ENCODE results near the gene ITGB3.
"Not testable (repeated sequence)": the region's sequence is repeated elsewhere in the genome, so short reads cannot be mapped to it uniquely, and the experiment has no call there.

The ITGB3 gene

GRCh38 chr17:47250855-47251254 lies 2.8 kb upstream of the ITGB3 start:
- DNase-seq: no peak

DNA sequence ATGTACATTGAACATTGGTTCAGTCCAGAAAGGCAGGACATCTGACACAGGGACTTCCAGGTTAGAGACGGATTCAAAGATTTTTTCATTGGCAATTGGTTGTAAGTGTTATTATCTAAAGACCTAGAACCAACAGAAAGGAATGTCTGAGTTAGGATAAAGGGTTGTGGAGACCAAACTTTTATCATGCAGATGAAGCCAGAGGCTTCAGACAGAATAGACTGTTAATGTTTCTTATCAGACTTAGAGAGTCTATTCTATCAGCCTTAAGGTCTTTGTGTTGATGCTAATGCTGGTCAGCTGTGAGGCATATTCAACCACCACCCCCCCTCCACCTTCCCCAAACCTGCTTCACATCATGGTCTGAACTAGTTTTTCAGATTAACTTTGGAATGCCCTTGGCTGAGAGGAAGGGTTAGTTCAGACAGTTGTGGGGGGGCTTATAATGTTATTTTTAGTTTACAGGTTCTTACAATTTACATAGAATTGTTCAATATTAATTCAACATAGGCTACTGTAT lies 2.1 kb upstream of the ITGB3 start:
- no peak for DNase-seq

DNA sequence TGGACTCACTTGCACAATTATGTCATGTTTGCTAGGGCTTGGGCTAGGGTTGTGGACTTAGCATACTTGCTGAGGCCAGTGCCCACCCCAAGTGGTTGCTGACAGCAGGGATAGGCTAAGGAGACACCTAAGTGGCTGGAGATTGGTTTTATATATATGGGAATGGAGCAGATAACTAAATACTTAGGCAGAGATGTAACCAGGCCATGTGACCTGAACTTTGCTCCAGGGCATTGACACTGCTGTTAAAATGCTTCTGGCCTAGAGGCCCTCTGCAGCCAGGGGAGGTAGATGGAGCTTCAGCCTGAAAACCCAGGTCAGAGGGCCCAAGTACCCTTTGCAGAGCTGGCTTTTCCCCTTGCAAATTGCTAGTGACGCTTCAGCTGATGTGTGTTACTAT lies 1.4 kb upstream of the ITGB3 start:
- no peak for DNase-seq

DNA sequence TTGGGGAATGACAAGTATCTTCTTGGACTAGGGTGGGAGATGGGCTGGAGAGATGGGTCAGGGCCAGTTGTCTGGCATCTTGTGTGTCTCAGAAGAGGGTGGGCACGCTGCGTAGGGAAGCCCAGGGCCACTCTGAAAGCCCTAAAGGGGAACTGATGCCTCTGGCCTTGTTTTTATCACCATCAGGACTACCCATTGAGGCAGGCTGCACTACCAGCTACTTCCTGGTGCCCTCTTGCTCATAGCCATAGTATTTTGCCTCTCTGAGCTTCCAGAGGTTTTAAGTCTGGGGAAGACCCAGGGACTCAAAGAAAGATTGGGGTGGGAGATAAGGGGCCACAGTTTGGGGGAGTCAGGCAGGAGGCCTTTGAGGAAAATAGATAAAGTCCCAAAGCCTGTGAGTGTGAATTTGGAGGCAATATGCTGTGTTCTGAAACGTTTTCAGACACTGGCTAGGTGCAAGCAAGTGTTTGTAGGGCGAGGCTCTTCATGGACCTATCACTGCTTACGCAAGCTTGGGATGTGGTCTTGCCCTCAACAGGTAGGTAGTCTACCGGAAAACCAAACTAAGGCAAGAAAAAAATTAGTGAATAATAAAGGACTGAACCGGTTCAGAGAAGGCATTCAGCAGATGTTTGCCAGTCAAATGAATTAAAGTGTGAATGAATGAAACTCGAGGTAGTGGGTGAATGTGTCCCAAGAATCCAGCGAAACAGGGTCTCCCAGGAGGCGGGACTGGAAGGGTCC lies 688 bp upstream of the ITGB3 start:
- DNase-seq: no peak

DNA sequence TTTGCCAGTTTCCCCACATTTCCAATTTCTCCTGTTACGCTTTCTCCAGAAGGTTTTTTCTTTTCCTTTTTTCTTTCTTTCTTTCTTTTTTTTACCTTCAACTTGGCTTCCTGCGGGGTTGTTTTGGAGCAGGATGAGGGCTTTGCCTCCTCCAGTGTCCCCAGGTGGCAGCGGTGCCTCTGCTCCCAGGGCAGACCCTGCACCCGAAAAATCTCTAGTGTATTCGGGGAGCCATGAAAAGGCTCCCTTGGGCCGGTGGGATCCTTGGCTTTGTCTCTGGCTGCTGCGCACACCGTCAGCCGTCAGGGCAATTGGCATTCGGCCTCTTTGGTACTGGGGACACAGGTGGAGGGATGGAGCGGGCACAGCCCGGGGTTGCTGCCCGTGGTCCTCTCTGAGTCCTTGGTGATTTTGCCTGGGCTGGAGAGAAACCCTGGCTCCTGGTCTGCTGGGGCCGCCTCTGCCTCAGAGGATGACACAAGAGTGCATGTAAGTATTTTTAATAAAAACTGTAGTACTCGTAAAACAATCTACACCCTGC lies 846 bp downstream of the ITGB3 start:
- no peak for DNase-seq

GRCh38 chr17:47257651-47258339 lies 4.2 kb downstream of the ITGB3 start:
- no peak for DNase-seq

DNA sequence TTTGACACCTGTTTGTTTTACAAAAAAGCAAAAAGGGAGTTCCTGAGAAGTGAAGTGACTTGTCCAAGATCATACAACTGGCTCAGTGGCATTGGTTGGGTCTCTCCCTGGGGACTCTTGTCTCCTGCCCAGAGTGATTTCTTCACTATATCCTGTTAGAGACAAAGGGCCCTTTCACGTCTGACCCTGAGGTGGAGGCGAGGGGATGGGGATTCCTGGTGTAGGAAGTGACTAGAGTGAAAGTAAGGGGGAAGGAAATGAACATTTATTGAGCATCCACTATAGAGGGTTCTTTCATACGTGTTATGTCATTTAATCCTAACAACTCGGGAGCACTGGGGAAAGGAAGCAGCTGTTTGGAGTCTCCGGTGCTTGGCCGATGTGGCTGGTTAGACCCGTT lies 9.0 kb downstream of the ITGB3 start:
- DNase-seq: no peak

- DNase-seq: no peak
Observed at GRCh38 chr17:47264166-47264565, 10.5 kb downstream of the ITGB3 start.

DNA sequence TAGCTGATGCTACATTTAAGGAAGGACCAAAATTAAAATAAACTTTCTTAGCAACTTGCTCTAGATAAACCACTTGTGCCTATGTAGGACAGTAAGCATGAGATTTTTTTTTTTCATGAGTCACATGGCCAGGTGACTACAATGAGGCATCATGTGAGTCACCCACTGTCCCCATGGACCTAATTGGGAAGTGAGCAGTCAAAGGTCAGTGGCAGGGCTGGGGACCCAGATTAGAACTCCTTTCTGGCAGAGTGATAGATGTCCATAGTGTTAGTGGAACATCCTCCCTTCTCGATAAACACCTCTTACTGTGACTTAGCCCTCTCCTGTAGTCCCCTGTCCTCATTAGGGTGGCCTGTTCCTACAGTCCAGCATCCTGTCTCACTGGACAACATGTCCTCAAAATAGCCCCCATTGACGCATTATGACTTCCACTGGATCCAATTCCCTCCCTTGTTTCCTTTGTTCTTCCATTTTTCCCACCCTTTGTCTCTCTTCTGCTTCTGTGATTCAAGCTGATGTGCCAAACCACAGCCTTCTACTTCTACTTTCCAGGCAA lies 12.4 kb downstream of the ITGB3 start:
- no peak for DNase-seq

DNA sequence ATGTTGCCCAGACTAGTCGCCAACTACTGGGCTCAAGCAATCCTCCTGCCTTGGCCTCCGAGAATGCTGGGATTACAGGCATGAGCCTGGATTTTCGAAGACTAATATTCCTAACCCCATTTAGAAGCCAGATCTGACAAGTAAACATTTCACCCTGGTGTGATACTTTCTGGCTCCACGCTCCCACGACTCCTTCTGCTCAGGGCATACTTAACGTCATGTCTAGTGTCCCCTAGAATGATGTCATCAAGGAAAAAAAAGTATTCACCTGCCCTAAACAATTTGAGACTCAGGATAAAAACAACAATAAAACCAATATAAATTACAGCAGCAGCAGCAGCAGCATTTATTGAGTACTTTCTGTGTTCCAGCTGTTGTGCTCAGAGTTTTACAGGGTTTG lies 13.2 kb downstream of the ITGB3 start:
- DNase-seq: no peak

DNA sequence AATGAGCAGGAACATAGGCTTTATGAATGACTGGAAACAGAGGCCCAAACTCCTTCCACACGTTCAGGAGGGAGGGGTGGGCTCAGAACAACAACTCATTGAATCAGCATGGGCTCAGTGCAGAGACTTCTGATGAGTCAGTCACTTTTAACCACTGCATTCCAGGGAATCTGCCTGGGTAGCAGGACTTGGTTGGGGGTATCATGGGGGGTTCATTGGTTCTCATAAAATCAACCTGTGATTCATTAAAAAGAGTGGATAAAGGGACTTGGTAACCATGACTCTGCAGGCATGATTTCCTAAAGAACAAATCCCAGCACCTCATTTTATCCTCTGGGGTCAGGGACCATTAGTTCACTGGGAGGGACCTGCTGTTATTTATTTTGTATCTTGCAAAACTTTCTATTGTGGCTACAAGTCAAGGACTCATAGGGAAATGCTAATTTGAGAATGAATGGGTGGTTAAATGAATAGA lies 13.8 kb downstream of the ITGB3 start:
- no peak for DNase-seq

DNA sequence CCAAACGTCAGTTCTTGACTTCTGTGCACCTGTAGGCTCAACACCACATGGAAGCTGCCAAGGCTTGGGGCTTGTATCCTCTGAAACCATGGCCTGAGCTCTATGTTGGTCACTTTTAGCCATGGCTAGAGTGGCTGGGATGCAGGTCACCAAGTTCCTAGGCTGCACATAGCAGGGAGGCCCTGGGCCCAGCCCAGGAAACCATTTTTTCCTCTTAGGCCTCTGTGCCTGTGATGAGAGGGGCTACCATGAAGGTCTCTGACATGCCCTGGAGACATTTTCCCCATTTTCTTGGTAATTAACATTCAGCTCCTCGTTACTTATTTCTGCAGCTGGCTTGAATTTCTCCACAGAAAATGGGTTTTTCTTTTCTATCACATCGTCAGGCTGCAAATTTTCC lies 15.3 kb downstream of the ITGB3 start:
- DNase-seq: not testable (repeated sequence)

GRCh38 chr17:47269561-47270280 lies 16.1 kb downstream of the ITGB3 start:
- DNase-seq: not testable (repeated sequence)

GRCh38 chr17:47270946-47271705 lies 17.5 kb downstream of the ITGB3 start:
- DNase-seq: no peak

DNA sequence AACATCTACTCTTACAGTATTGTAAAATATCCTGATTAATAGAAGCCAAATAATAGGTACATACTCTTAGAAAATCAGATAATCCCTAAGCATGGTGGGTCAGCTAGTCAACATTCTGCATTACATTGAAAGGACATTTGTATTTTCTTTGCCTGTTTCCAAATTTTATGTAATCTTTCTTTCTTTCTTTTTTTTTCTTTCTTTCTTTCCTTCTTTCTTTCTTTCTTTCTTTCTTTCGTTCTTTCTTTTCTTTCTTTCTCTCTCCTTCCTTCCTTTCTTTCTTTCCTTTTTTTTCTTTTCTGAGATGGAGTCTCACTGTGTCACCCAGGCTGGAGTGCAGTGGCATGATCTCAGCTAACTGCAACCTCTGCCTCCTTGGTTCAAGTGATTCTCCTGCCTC lies 18.9 kb downstream of the ITGB3 start:
- DNase-seq: no peak

- no peak for DNase-seq
Observed at GRCh38 chr17:47273245-47273644, 19.6 kb downstream of the ITGB3 start.

DNA sequence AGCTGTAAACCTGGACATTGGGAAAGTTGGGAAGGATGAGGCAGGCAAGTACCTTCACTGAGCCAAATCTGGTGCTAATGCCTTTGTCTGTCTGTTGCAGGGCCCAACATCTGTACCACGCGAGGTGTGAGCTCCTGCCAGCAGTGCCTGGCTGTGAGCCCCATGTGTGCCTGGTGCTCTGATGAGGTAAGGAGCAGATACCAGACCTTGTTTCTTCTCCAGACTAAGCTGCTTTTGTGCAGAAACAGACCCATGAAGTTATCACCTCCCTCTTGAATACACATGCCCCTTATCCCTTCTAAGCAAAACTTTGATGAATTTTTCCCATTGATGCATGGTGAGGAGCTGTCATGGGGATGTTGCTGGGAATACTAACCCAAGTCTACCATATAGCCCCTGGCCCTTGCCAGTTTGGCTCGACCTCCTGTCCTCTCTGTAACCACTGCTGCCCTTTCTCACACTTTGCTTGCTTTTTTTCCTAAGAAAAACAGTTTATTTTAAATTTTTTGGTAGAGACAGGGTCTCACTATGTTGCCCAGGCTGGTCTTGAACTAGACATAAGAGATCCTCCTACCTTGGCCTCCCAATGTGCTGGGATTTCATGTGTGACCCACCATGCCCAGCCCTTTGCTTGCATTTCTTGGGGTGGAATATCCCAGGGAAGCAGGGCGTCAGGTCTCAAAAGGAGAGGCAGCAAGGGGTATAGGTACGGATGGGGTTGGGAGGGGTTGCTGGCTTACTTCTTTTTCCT lies 20.9 kb downstream of the ITGB3 start:
- no peak for DNase-seq

DNA sequence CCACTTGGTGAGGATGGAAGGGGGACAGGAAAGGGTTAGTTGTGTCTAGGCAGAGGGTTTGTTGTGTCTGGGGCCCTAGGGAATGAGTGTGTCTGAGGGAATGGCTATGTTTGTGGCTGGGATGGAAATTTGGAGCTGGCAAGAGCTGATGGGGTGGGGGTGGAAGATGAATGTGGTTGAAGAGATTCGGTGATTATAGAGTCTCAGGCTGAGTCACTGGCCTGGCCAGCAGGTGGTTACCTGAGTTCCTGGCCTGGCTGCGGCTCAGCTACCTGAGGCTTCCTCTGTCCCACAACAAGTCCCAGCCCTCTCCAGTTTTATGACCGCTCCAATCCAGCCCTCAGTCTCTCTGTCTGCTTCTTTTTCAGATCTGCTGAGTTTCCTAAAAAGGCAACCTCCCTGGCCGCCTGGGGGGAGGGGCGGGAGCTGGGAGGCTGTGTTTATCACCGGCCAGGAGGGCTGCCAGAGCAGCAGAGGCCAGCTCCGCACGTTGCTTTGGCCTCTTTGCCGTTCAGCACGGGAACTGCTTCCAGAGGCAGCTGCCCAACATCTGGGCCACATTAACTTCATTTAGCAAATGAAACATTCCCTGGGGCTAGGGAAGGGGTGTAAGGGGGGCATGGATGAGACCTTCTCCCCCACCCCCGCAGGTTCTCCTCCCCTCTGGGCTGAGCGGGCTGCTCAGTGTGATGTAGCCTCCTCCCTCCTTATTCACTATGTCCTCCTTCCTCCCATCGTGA lies 21.8 kb downstream of the ITGB3 start:
- DNase-seq: no peak

DNA sequence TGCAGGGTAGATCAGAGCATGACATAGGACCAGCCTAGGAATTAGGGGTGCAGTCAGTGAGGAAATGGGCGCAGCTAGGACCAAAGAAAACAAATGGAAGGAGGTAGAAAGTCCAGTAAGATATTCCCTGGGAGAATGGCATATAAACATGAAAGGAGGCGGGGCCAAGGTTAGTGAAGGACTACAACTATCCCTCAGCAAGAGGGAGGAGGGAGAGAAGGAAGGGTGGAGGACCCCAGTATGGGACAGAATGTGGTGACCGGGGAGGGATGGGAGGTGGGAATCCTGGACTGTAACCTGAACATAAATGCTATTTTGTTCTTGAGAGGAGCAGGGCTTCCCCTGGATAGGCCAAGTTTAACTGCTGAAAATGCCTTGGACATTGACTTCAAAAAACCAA lies 22.8 kb downstream of the ITGB3 start:
- DNase-seq: no peak

DNA sequence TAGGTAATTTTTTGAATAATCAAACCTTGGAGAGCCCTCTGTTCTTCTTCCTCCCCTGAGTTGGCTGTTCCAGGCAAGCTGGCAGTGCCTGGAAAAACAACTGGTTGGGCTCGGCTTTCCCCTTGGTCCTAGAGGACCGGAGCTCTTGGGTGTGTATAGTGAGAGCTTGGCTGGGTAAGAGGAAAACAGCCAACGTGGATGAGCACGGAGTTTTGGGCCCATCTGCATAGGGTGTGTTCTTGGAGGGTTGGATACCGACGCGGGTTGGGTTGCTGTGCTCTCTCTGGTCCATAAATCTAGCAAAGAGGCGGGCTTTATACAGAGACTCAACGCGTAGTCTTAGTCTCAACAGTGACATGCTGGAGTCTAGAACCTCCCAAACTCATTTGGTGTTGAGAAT lies 23.2 kb downstream of the ITGB3 start:
- no peak for DNase-seq

DNA sequence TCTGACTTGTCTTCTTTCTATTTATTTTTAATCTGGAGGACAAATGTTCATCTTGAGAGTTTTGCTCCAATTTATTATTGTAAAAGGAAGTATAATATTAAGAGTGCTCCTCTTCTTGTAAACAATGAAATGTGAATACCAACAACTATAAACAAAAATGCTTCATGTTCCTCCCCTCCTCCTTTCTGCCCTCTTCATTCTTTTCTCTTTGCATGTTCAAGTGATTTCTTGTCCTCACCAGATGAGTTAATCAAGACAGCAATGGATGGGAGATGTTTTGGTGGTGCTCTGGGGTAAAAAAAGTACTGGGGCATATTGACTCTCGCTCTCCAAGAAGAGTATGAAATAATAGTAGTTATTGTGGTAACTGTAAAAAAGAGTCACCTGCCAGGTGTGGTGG lies 24.3 kb downstream of the ITGB3 start:
- DNase-seq: no peak

All from activated naive CD4-positive, alpha-beta T cell treated with anti-CD3 and anti-CD28 coated beads, Interleukin-2, amount 50 U/mL, for 16 hours (primary cell).